ENCODE results near the gene COX6B1. TPM values are rescaled to one million over a fixed set of nuclear protein-coding genes. Genes with fewer than 3 reads are reported as not detected.

The COX6B1 gene
- total and polyA plus RNA-seq, 4 donors = 202 to 1,407 (median 508) TPM

DNA sequence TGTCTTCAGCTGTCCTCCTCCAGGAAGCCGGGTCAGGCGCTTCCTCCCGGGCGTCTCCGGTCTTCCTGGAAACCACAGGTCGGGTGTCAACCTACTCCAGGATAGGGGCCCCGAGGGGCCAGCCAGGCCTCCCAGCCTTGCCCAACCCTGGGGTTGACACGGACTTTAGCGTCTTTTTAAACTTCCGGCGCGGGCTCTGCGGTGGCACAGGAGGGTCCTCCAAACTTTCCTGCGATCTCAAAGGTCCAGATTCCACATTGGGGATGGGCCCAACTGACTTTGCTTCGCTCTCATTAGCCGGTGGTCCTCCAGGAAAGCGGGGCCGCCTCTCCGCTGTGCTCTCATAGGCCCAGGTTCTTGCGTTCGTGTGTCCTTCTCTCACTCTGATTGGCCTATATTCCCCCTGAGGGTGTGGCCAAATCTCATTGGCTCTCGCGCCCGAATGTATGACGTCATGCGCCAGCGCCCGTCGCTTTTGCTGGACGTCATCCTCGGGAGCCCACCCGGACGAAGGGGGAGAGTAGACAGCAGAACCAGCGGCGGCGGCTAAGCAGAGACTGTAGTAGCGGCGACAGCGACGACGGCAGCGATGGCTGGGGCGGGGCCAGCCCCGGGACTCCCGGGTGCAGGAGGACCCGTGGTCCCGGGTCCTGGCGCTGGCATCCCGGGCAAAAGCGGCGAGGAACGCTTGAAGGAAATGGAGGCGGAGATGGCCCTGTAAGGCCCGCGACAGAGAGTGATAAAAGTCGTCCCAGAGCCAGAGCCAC is 19.4 kb upstream of the COX6B1 start, which contains the start of gene RBM42:
RBM42 (plus strand) TSS at position 472 of the 767 bp plus-strand sequence; CDS start at position 590, 118 bp downstream.
- H3K36me3 ChIP-seq (ENCODE audit: control insufficient read depth in 4 of 4, insufficient read depth in 4 of 4, low read length in 4 of 4) = peaks cover 3 to 33% (median 27%) of the 10 kb centered on the region in 4 donors
- peak within 1 kb of the TSS; percentile 94 to 95 for H3K27ac ChIP-seq (ENCODE audit: low read depth in 1 of 2, low read length in 1 of 2)
- no peaks in the 10 kb centered on the region for H3K27me3 ChIP-seq (ENCODE audit: control insufficient read depth in 3 of 3, insufficient read depth in 3 of 3, low read length in 2 of 3)
- ATAC-seq (ENCODE audit: insufficient read depth, low FRiP score) (peak; percentile 100), DNase-seq (peak; percentile 99)
- no peak for TF ChIP-seq CTCF (IDR thresholded peaks at IDR 0.05; ENCODE audit: control extremely low read depth, extremely low read depth)
- peaks cover 0 to 12% (median 4%) of the 10 kb centered on the region in 5 donors for H3K4me1 ChIP-seq (ENCODE audit: control insufficient read depth in 5 of 5, insufficient read depth in 5 of 5, low read length in 5 of 5)
- no peaks in the 10 kb centered on the region for H3K9me3 ChIP-seq (ENCODE audit: control insufficient read depth in 4 of 4, insufficient read depth in 3 of 4, low read length in 3 of 4)
- H3K9ac ChIP-seq (ENCODE audit: insufficient read depth in 1 of 2, low read length in 2 of 2) = peak within 1 kb of the TSS; percentile 86 to 98
- WGBS, 2 donors = 0% methylated on average over 56 of the region's 56 CpGs
- peak within 1 kb of the TSS; percentile 69 for H3K4me3 ChIP-seq

DNA sequence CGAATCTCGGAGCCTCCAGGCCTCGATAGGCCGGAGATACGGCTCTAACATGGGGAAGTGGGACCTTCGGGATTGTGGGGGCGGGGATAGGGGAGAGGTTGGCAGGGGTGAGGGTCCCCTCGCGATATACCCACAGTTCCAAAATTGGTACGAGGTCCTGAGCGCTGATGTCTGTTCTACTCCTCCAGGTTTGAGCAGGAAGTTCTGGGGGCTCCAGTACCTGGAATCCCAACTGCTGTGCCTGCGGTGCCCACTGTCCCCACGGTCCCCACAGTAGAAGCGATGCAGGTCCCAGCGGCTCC is 18.8 kb upstream of the COX6B1 start:
- Histone ChIP-seq H3K9me3 (ENCODE audit: control insufficient read depth in 4 of 4, insufficient read depth in 3 of 4, low read length in 3 of 4) (no peaks in the 10 kb centered on the region), H3K9ac (ENCODE audit: insufficient read depth in 1 of 2, low read length in 2 of 2) (peak overlapping the region; percentile 85 to 98), H3K4me3 (peak overlapping the region; percentile 69), H3K27me3 (ENCODE audit: control insufficient read depth in 3 of 3, insufficient read depth in 3 of 3, low read length in 2 of 3) (no peaks in the 10 kb centered on the region), H3K4me1 (ENCODE audit: control insufficient read depth in 5 of 5, insufficient read depth in 5 of 5, low read length in 5 of 5) (peaks cover 0 to 12% (median 4%) of the 10 kb centered on the region in 5 donors), H3K27ac (ENCODE audit: low read depth in 1 of 2, low read length in 1 of 2) (peak overlapping the region; percentile 84 to 94), H3K36me3 (ENCODE audit: control insufficient read depth in 4 of 4, insufficient read depth in 4 of 4, low read length in 4 of 4) (peaks cover 4 to 38% (median 29%) of the 10 kb centered on the region in 4 donors)
- no peak for ATAC-seq (ENCODE audit: insufficient read depth, low FRiP score)
- no peak for DNase-seq
- TF ChIP-seq CTCF (IDR thresholded peaks at IDR 0.05; ENCODE audit: control extremely low read depth, extremely low read depth) = no peak
- 5 to 6% methylated on average over 15 of the region's 15 CpGs for WGBS, 2 donors

DNA sequence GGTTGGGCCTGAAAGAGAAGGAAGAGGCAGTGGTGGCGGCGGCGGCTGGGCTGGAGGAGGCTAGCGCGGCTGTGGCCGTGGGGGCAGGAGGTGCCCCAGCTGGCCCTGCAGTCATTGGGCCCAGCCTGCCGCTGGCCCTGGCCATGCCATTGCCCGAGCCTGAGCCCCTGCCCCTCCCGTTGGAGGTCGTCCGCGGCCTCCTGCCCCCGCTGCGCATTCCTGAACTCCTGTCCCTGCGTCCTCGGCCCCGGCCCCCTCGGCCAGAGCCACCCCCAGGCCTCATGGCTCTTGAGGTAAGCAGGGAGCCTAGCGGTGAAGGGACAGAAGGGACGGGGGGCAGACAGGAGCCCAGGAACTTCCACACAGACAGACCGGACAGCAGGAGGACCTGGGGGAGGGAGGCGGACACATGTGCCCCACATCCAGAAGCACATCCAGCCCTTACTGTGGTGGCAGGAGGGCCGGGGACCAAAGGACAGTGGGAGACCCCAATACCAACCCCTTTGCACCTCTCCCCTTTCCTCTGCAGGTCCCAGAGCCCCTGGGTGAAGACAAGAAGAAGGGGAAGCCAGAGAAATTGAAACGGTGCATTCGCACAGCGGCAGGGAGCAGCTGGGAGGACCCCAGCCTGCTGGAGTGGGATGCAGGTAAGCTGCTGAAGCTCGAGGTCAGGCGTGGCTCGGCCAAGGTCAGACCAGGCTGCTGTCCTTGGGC is 14.2 kb upstream of the COX6B1 start:
- Histone ChIP-seq H3K36me3 (ENCODE audit: control insufficient read depth in 4 of 4, insufficient read depth in 4 of 4, low read length in 4 of 4) (peaks cover 11 to 60% (median 44%) of the 10 kb centered on the region in 4 donors), H3K27ac (ENCODE audit: low read depth in 1 of 2, low read length in 1 of 2) (no peak overlapping the region), H3K9ac (ENCODE audit: insufficient read depth in 1 of 2, low read length in 2 of 2) (no peak overlapping the region), H3K4me3 (no peak overlapping the region), H3K9me3 (ENCODE audit: control insufficient read depth in 4 of 4, insufficient read depth in 3 of 4, low read length in 3 of 4) (no peaks in the 10 kb centered on the region), H3K27me3 (ENCODE audit: control insufficient read depth in 3 of 3, insufficient read depth in 3 of 3, low read length in 2 of 3) (no peaks in the 10 kb centered on the region), H3K4me1 (ENCODE audit: control insufficient read depth in 5 of 5, insufficient read depth in 5 of 5, low read length in 5 of 5) (peaks cover 0 to 6% (median 0%) of the 10 kb centered on the region in 5 donors)
- no peak for ATAC-seq (ENCODE audit: insufficient read depth, low FRiP score)
- no peak for TF ChIP-seq CTCF (IDR thresholded peaks at IDR 0.05; ENCODE audit: control extremely low read depth, extremely low read depth)
- WGBS, 2 donors = 91 to 98% methylated on average over 28 to 29 of the region's 29 CpGs
- DNase-seq = no peak

All from lung (tissue), 12 donors.